AG09309 (cell line): ENCODE data around the gene MOV10L1.
"Not testable (repeated sequence)": the region's sequence is repeated elsewhere in the genome, so short reads cannot be mapped to it uniquely, and the experiment has no call there.

Source experiments
- DNase-seq: peaks from one replicate; pipeline ENCODE4 v3.0.0-alpha.2; 2010; ENCODE audit warnings: low read depth
- H3K4me3 ChIP-seq: 2 replicates; pipeline ENCODE4 v1.5.1; 2011; ENCODE audit warnings: mild to moderate bottlenecking, low read depth, low read length, moderate library complexity; ENCODE audit not compliant: control insufficient read depth
- TF ChIP-seq, protein P1 (sequence below): IDR thresholded peaks from 2 replicates; pipeline ENCODE4 v1.5.1; 2011; ENCODE audit warnings: mild to moderate bottlenecking, low read depth, low read length, inconsistent platforms; ENCODE audit not compliant: insufficient read depth, control insufficient read depth; ENCODE audit errors: missing control alignments

Gene MOV10L1

DNA sequence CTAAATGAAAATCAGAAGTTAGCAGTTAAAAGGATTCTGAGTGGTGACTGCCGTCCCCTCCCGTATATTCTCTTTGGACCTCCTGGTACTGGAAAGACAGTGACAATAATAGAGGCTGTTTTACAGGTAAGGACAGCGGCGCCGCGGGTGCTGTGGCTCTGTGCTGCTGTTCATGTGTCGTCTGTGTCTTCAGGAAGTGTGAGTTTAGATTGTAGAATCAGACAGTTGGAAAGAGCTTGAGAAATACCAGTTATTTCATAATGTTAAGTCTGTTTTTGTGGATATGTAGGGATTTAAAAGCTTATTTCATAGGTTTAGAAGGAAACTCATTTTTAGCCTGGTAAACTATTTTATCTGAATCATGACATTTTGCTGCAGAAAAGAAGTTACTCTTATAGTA, 53.3 kb downstream of the MOV10L1 start:
- no peak overlapping the region for H3K4me3 ChIP-seq
- TF ChIP-seq, protein P1, sequence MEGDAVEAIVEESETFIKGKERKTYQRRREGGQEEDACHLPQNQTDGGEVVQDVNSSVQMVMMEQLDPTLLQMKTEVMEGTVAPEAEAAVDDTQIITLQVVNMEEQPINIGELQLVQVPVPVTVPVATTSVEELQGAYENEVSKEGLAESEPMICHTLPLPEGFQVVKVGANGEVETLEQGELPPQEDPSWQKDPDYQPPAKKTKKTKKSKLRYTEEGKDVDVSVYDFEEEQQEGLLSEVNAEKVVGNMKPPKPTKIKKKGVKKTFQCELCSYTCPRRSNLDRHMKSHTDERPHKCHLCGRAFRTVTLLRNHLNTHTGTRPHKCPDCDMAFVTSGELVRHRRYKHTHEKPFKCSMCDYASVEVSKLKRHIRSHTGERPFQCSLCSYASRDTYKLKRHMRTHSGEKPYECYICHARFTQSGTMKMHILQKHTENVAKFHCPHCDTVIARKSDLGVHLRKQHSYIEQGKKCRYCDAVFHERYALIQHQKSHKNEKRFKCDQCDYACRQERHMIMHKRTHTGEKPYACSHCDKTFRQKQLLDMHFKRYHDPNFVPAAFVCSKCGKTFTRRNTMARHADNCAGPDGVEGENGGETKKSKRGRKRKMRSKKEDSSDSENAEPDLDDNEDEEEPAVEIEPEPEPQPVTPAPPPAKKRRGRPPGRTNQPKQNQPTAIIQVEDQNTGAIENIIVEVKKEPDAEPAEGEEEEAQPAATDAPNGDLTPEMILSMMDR: no peak
- no peak for DNase-seq

- no peak overlapping the region for H3K4me3 ChIP-seq
- DNase-seq: no peak
- TF ChIP-seq, protein P1: no peak
Observed at GRCh38 chr22:50144005-50144614, 54.3 kb downstream of the MOV10L1 start.

DNA sequence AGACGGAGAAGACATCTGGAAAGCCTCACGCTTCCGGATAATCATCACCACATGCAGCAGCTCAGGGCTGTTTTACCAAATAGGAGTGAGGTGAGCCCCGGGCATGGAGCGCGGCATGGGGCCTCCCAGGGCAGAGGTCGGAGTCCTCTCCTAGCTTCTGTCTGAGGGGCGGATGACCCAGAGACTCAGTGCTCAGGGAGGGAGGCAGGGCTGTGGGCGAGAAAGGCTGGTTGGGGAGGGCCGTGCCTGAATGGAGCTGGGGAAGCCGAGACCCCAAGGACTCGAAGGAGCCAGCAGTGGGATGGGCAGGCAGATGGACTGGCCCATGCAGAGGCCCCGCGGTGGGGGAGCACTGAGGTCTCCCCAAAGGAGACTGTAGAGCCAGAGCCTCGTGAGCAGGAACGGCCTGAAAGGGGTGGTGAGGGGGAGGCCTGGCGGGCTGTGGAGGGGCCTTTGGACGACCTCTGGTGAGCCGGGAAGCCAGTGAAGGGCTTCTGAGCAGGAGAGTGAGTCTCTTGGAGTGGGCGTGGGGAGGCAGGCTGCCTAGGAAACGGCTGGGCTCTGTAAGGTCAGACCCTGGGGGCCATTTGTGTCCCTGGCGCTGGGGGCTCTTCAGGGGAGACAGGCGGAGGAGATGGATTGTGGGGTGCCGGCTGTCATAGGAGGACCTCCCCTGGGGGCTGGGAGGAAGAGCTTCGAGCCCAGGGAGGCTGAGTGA, 56.1 kb downstream of the MOV10L1 start:
- no peak for DNase-seq
- TF ChIP-seq, protein P1: no peak
- no peak overlapping the region for H3K4me3 ChIP-seq

DNA sequence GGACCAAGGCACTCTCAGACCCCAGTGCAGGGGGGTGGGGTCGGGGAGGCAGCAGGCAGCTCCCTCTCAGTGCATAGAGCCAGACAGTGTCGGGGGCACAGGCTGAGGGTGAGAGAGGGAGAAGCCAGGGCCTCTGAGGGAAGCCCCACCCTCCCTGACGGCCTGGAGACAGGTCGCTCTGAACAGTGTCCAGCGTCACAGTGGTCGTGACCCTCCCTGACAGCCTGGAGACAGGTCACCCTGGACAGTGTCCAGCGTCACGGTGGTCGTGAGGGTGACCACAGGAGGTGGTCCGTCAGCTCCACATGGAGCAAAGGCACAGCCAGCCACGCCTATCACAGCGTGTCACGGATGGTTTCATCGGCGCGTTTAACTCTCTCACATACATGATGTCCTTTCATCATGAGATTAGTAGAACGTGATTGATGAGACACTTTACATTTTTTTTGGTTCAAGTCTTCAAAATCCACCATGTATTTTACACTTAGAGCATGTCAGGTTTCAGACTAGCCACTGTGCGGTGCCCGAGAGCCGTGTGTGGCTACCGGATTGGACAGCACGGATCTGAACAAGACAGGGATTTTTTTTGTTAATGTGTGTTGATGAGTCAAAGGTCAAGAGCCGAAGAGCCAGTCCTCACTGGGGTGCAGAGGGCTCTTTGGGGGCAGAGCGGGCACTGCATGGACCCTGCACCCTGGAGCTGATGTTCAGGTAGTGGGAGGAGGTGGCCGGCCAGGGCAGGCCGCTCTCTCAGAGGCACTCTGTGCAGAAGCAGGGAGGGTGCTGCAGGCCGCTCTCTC, 56.8 kb downstream of the MOV10L1 start:
- TF ChIP-seq, protein P1: peak; percentile 97
- no peak overlapping the region for H3K4me3 ChIP-seq
- DNase-seq: peak; percentile 24

- H3K4me3 ChIP-seq, DNase-seq: not testable (repeated sequence)
Observed at GRCh38 chr22:50147258-50148165, 57.7 kb downstream of the MOV10L1 start.

DNA sequence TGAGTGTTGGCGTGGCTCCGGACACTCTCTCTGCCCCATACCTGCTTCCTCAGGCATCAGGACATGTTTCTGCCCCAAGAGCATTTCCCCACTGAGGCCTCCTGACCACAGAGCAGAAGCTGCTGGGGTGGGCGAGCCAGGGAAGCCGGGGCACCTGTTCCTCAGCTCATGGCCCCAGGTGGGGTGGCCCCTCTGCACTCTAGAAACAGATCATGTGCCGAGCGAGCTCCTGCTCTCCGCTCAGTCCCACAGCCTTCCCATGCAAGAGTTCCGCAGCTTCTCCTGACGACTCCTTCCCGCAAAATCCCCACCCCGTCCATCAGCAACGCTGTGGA, 58.3 kb downstream of the MOV10L1 start:
- no peak overlapping the region for H3K4me3 ChIP-seq
- TF ChIP-seq, protein P1: no peak
- DNase-seq: no peak
